HG03025 (cell line): ENCODE results near the gene DCAF7.

Experiments
- ATAC-seq: cut with Tn5 transposase; IDR thresholded peaks from one replicate; pipeline ENCODE4 v1.9.1; 2021; ENCODE audit warnings: mild to moderate bottlenecking, moderate library complexity; ENCODE audit not compliant: unreplicated experiment, low FRiP score

DCAF7 gene

DNA sequence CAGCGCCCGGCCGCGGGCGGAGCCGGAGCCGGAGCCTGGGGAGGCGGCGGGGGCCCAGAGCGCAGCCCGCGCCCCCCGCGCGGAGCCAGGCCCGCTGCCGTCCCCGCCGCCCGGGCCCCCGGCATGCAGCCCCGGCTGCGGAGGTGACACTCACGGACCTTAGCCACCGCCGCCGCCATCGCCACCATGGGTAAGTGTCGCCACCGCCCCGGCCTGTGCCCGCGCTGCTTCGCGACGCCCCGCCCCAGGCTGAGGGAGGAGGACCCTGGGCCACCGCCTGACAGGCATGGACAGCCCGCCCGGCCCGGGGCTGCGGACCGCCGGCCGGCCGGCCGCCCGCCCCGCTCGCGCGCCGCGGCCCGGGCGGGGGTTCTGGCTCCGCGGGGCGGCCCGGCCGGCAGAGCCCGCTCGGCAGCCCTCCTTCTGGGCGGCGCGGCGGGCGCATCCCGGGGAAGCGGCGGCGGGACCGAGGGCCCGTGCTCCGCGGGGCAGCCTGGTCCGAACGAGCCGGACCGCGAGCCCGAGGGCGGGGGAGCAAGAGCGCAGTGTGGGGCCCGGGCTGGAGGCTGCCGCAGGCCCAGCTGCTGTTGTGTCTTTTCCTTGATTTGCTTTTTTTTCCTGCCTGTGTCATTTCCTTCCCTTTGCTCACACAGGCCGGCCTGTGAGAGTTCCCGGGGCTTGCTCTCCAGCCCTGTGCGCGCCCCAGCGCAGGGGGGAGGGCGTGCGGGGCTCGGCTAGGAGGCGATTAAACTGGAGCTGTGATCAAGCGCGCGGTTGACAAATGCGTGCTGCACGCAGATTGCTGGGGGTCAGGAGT, 72.5 kb downstream of the DCAF7 start:
- peak; percentile 33 for ATAC-seq

GRCh38 chr17:63623786-63624530, 73.7 kb downstream of the DCAF7 start:
- ATAC-seq: no peak

DNA sequence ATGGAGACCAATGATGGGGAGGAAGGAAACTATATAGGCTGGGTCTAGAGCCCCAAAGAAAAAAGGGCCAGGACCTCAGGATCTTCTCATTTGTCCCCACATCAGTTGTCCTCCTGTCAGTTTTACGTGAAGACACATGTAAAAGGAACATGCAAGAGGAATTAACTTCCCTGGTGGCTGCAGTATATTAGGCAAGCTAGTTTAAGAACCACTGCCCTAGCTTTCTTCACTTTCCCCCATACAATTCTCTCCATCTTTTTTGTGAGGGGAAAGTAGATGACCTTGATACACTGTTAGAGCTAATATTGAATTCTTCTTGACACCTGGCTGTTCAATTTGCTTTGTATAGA, 74.2 kb downstream of the DCAF7 start:
- no peak for ATAC-seq

DNA sequence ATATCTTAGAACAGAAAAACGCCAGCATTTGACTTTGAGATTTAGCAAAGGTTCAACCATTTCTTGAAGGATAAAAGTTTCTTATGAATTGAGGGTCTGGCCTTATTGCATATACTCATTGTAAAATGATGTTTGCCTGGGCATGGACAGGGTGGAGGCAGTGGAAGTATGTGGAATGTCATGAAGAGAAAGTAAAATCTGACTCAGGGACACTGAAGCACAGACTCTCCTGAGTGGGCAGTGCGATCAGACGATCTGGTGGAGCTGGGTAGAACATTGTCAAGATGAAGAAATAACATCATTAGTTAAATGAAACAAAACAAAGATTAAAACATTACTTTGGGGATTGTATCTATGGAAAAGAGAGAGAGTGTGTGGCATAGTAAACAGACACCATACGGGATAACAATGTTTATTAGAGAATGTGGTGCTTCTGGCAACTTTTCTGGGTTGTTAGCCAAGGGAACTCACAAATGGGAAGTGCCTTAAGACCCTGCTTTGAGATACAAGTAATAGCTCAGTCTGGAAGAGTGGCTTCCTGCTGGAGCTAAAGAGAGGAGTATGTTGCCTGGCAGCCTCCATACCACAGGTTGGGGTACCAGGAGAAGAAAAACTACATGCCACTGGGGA, 76.4 kb downstream of the DCAF7 start:
- ATAC-seq: no peak

DNA sequence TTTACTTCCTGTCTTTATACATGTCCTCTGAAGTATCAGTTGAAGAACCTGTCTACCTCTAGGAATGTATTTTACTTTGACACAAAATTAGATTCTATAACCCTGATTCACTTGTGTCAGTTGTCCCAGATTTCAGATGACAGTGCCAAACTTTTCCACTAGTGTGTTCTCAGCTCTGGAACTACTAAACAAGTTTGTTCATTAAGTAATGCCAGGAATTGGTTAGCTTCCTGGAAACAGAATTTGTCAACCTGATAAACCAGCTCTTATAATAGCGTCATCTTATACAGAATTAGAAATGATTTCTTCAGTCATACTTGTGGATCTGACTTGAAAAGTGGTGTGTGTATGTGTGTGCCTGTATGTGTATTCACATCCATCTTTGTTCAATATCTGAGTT, 79.3 kb downstream of the DCAF7 start:
- ATAC-seq: no peak

DNA sequence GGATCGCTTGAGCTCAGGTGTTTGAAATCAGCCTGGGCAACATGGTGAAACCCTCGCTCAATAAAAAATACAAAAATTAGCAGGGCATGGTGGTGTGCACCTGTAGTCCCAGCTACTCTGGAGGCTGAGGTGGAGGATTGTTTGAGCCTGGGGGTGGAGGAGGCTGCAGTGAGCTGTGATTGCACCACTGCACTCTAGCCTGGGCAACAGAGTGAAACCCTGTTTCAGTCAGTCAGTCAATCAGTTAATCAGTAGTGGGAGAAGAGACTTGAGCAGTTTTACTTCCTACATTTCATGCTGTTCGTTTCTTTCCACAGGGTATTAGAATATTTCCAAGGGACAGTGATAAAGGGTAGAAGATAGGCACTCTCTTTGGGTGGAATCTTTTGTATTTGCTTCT, 80.8 kb downstream of the DCAF7 start:
- no peak for ATAC-seq

DNA sequence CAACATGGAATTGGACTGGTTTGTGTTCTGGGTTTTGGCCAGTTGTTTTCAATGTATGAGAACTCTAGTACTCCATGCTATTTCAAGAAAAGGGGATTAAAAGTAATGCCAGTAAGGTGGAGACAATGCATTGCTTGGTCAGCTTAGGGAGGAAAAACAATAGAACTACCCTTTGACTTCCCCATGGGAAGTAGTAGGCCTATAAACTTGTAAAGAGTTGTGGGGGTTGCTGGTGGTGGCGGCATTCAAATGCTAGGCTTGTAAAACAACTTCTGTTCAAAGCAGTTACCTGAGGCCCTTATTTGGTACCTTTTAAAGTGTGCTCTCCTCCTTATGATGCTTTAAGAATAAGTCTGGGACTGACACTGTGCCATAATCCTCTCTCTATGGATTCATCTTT, 81.3 kb downstream of the DCAF7 start:
- no peak for ATAC-seq

DNA sequence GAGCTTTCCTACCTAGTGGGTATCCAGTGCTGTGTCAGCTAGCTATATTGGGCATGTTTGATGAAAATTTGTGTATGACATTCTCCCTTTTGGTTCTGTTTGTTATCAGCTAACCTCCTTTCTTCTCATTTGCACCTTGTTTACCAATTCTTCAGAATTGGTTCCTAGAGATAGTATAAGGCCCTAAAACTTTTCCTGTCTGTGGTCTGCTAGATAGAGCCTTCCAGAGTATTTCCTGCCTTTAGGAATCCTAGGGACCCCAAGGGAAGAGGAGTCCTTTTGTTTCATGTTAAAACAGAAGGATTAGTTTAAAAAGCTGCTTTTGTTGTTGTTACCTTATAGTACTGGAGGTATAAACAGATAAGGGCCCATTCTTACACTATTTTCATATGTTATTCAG, 83.5 kb downstream of the DCAF7 start:
- ATAC-seq: no peak

- no peak for ATAC-seq
Observed at GRCh38 chr17:63634163-63634562, 83.9 kb downstream of the DCAF7 start.

DNA sequence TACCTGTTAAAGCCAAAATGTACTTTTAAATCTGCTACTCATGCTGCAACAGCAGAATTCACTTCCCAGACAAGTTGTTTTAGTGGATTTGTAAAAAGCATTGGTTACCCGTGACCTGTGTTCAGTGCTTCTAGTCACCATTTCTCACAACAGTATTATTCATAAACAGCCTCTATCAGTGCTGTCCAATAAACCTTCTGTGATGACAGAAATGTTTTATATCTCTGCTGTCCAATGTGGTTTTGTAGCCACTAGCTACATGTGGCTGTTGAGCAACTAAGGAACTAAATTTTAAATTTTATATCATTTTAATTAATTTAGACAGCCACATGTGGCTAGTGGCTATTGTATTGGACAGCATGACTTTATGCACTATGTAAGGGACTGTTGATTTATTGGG, 84.5 kb downstream of the DCAF7 start:
- no peak for ATAC-seq

- no peak for ATAC-seq
Observed at GRCh38 chr17:63635290-63635689, 85.0 kb downstream of the DCAF7 start.

DNA sequence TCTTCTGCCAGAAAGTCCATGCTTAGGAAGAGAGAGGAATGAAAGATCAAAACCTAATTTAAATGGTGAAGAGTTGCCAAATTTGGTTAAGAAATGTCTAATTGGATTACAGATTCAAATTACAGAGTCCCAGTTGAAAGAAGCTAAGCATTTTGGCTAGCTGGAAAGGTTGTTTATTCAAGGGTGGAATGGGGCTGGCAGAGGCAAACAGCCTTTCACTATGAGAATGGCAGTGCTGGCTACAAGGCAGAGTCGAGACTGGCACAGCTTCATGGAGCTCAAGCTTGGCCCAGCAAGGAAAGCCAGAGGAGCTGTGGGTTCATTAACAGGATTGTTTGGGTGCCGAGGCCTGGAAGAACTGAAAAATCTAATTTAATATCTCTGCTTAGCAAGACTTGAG, 85.5 kb downstream of the DCAF7 start:
- no peak for ATAC-seq

DNA sequence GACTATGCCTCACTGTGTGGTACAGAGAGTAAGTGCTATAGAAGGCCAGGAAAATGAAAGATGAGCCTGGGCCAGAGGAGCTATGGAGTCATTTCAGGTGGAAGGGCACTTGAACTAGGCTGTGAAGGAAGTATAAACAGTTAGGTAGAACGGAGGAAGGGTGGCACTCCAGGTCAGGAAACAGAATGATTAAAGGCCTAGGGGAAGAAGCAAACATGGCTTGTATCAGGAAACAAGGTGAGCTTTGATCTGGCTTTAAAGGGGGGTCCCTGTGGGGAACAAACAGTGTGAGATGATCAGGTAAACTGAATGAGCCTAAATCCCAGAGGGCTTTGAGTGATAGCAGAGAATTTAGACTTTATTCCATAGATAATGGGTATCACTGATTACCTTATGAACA, 88.8 kb downstream of the DCAF7 start:
- no peak for ATAC-seq

GRCh38 chr17:63640038-63640437, 89.8 kb downstream of the DCAF7 start:
- no peak for ATAC-seq

DNA sequence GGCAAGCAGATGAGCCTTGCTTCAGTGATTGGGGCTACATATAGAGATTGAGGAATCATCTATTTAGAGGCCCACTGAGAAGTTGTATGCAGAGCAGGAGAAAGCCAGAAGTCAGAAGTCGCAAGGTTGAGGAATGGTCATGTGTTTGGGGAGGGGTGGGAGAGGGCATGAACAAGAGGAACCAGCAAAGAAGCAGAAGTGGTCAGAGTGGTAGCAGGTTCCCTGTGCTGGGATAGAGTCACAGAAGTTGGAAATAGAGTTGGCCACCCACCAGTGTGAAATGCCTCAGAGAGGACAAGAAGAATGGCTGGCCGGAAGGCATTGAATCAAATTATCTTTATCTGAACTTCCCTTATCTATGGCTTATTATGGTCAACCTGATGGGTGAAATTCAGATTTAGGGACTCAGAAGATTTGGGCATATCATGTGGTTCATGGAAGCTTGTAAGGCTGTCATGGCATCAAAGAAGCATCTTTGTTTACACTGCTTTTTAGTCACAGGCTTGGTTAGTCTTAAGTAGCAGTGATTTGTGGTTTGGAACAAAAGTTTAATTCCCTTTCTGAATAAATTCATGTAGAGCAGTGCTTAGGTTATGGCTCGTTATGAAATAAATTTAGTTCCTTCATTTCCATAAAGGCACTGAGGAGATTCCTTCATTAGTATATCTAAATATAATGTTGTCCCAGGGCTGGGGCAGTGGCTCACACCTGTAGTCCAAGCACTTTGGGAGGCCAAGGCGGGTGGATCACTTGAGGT, 91.6 kb downstream of the DCAF7 start:
- no peak for ATAC-seq
